ENCODE measurements around the gene RALA.

DNA sequence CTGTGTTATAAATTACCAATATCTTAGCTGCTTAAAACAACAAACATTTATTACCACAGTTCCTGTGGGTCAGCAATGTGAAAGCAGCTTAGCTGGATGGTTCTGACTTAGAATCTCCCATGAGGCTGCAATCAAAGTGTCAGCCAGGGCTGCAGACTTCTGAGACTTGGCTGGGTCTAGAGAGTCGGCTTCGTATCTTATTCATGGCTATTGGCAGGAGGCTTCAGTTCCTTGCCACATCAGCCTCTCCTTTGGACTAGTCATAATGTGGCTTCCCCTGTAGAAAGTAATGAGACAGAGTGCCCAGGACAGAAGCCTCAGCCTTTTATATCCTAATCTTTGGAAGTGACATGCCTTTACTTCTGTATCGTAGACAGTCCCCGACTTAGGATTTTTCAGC lies 27.3 kb downstream of the RALA start:
- no peak for TF ChIP-seq POLR2A (IDR thresholded peaks at IDR 0.05)
- TF ChIP-seq, protein P1, sequence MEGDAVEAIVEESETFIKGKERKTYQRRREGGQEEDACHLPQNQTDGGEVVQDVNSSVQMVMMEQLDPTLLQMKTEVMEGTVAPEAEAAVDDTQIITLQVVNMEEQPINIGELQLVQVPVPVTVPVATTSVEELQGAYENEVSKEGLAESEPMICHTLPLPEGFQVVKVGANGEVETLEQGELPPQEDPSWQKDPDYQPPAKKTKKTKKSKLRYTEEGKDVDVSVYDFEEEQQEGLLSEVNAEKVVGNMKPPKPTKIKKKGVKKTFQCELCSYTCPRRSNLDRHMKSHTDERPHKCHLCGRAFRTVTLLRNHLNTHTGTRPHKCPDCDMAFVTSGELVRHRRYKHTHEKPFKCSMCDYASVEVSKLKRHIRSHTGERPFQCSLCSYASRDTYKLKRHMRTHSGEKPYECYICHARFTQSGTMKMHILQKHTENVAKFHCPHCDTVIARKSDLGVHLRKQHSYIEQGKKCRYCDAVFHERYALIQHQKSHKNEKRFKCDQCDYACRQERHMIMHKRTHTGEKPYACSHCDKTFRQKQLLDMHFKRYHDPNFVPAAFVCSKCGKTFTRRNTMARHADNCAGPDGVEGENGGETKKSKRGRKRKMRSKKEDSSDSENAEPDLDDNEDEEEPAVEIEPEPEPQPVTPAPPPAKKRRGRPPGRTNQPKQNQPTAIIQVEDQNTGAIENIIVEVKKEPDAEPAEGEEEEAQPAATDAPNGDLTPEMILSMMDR (IDR thresholded peaks at IDR 0.05), result no peak
